RWPE1 (cell line): ENCODE results near the gene TSEN54.

Experiments used
- CTCF ChIA-PET: fragments of 350-600 bp; sonication (Branson Sonifier 250); formaldehyde crosslinking; extraction: SDS; loops from one replicate; lab custom pipeline; 2021; lab: Yijun Ruan, JAX
- POLR2A ChIA-PET: fragments of 400-600 bp; formaldehyde crosslinking; extraction: SDS; loops from one replicate; lab custom pipeline; 2020; ENCODE audit warnings: antibody characterized with exemption; ENCODE audit not compliant: low non-redundant PET; lab: Yijun Ruan, JAX
- DNase-seq: peaks from one replicate; pipeline ENCODE4 v3.0.0; 2012; ENCODE audit warnings: low spot score
- H3K27ac ChIP-seq: fragments of 450-650 bp; 2 replicates; pipeline ENCODE4 v1.5.1; 2017
- CTCF ChIP-seq: fragments of 450-650 bp; conservative IDR thresholded peaks from 2 replicates; pipeline ENCODE4 v1.5.1; 2017; ENCODE audit warnings: low read depth, mild to moderate bottlenecking

The TSEN54 gene

GRCh38 chr17:75573994-75574393 lies 57.7 kb downstream of the TSEN54 start:
- TF ChIP-seq CTCF, result no peak
- no peak overlapping the region for H3K27ac ChIP-seq
- CTCF ChIA-PET, result no interaction called here
- DNase-seq, result no peak
- POLR2A ChIA-PET, result no interaction called here
